HEK293 (cell line): ENCODE results near the gene CXCL5.

Experiments
- CTCF ChIA-PET: fragments of 350-600 bp; formaldehyde crosslinking; extraction: SDS; loops from one replicate; lab custom pipeline; 2021; ENCODE audit warnings: antibody characterized with exemption; lab: Yijun Ruan, JAX
- POLR2A ChIA-PET: fragments of 300-600 bp; formaldehyde crosslinking; extraction: SDS; loops from one replicate; lab custom pipeline; 2020; ENCODE audit warnings: antibody characterized with exemption, inconsistent platforms; lab: Yijun Ruan, JAX
- H3K27ac ChIP-seq: fragments of 200-500 bp; sonication (Bioruptor generic); 2 replicates; pipeline ENCODE4 v1.5.1; 2014; ENCODE audit warnings: low read depth, low read length, control low read depth, inconsistent platforms; ENCODE audit errors: extremely low read depth
- H3K36me3 ChIP-seq, 2 experiments: fragments of 200-500 bp in 1 of 2; sonication (Bioruptor generic) in 1 of 2; 1 replicate in 1 of 2; 2 replicates in 1 of 2; pipeline ENCODE4 v1.5.1; 2014 to 2017; ENCODE audit warnings: inconsistent platforms in 2 of 2, low read length in 2 of 2; ENCODE audit not compliant: control insufficient read depth in 2 of 2, insufficient read depth in 1 of 2
- H3K4me1 ChIP-seq: fragments of 200-500 bp; sonication (Bioruptor generic); 2 replicates; pipeline ENCODE4 v1.5.1; 2014; ENCODE audit warnings: mild to moderate bottlenecking, low read length, inconsistent platforms; ENCODE audit not compliant: control insufficient read depth, insufficient read depth
- H3K4me3 ChIP-seq: 2 replicates; pipeline ENCODE4 v1.5.1; 2011; ENCODE audit warnings: low read depth, mild to moderate bottlenecking, control low read depth, low read length, moderate library complexity
- H3K9me3 ChIP-seq: fragments of 200-500 bp; sonication (Bioruptor generic); 2 replicates; pipeline ENCODE4 v1.5.1; 2014; ENCODE audit warnings: low read depth, low read length, inconsistent platforms; ENCODE audit not compliant: control insufficient read depth, insufficient read depth
- KLF1 ChIP-seq: fragments of 450-650 bp; formaldehyde crosslinking; IDR thresholded peaks from 2 replicates; pipeline ENCODE4 v1.5.1; 2016; ENCODE audit warnings: missing biosample characterization, missing genetic modification characterization
- MZF1 ChIP-seq: fragments of 450-650 bp; formaldehyde crosslinking; IDR thresholded peaks from 2 replicates; pipeline ENCODE4 v1.5.1; 2017; ENCODE audit warnings: missing biosample characterization, missing genetic modification characterization, borderline replicate concordance
- TRIM28 ChIP-seq: IDR thresholded peaks from 2 replicates; pipeline ENCODE4 v1.6.1; 2011; ENCODE audit warnings: low read length, control low read depth, borderline replicate concordance
- WT1 ChIP-seq: fragments of 450-650 bp; formaldehyde crosslinking; IDR thresholded peaks from 2 replicates; pipeline ENCODE4 v1.5.1; 2016; ENCODE audit warnings: missing biosample characterization, missing genetic modification characterization
- ZBTB7A ChIP-seq: fragments of 450-650 bp; formaldehyde crosslinking; IDR thresholded peaks from 2 replicates; pipeline ENCODE4 v1.5.1; 2016; ENCODE audit warnings: low read depth, missing biosample characterization, missing genetic modification characterization
- ZNF133 ChIP-seq: fragments of 450-650 bp; formaldehyde crosslinking; IDR thresholded peaks from 2 replicates; pipeline ENCODE4 v1.5.1; 2016; ENCODE audit warnings: missing biosample characterization, missing genetic modification characterization
- ZNF211 ChIP-seq: fragments of 450-650 bp; formaldehyde crosslinking; IDR thresholded peaks from 2 replicates; pipeline ENCODE4 v1.5.1; 2016; ENCODE audit warnings: low read depth, missing biosample characterization, missing genetic modification characterization
- ZNF324 ChIP-seq: fragments of 450-650 bp; formaldehyde crosslinking; IDR thresholded peaks from 2 replicates; pipeline ENCODE4 v1.5.1; 2016; ENCODE audit warnings: missing biosample characterization, missing genetic modification characterization
- ZNF350 ChIP-seq: fragments of 450-650 bp; formaldehyde crosslinking; IDR thresholded peaks from 2 replicates; pipeline ENCODE4 v1.5.0; 2017; ENCODE audit warnings: missing biosample characterization, mild to moderate bottlenecking, missing genetic modification characterization
- ZNF423 ChIP-seq: fragments of 450-650 bp; formaldehyde crosslinking; IDR thresholded peaks from 2 replicates; pipeline ENCODE4 v1.5.1; 2016; ENCODE audit warnings: missing biosample characterization, missing genetic modification characterization
- ZNF433 ChIP-seq: fragments of 450-650 bp; formaldehyde crosslinking; IDR thresholded peaks from 2 replicates; pipeline ENCODE4 v1.5.1; 2016; ENCODE audit warnings: missing biosample characterization, missing genetic modification characterization, low read depth
- ZNF658 ChIP-seq: fragments of 450-650 bp; formaldehyde crosslinking; IDR thresholded peaks from 2 replicates; pipeline ENCODE4; 2016; ENCODE audit warnings: missing biosample characterization, missing genetic modification characterization
- ZNF837 ChIP-seq: fragments of 450-650 bp; formaldehyde crosslinking; IDR thresholded peaks from 2 replicates; pipeline ENCODE4 v1.5.1; 2016; ENCODE audit warnings: missing biosample characterization, missing genetic modification characterization
- TF ChIP-seq, protein P1 (sequence below): fragments of 450-650 bp; formaldehyde crosslinking; IDR thresholded peaks from 2 replicates; pipeline ENCODE4 v1.5.1; 2017; ENCODE audit warnings: missing biosample characterization, missing genetic modification characterization
- TF ChIP-seq, protein P2 (sequence below): fragments of 450-650 bp; formaldehyde crosslinking; IDR thresholded peaks from 2 replicates; pipeline ENCODE4 v1.5.1; 2016; ENCODE audit warnings: missing biosample characterization, missing genetic modification characterization
- TF ChIP-seq, protein P3 (sequence below): fragments of 450-650 bp; formaldehyde crosslinking; conservative IDR thresholded peaks from 2 replicates; pipeline ENCODE4 v1.5.1; 2016; ENCODE audit warnings: low read depth, missing biosample characterization, missing genetic modification characterization

CXCL5 gene

DNA sequence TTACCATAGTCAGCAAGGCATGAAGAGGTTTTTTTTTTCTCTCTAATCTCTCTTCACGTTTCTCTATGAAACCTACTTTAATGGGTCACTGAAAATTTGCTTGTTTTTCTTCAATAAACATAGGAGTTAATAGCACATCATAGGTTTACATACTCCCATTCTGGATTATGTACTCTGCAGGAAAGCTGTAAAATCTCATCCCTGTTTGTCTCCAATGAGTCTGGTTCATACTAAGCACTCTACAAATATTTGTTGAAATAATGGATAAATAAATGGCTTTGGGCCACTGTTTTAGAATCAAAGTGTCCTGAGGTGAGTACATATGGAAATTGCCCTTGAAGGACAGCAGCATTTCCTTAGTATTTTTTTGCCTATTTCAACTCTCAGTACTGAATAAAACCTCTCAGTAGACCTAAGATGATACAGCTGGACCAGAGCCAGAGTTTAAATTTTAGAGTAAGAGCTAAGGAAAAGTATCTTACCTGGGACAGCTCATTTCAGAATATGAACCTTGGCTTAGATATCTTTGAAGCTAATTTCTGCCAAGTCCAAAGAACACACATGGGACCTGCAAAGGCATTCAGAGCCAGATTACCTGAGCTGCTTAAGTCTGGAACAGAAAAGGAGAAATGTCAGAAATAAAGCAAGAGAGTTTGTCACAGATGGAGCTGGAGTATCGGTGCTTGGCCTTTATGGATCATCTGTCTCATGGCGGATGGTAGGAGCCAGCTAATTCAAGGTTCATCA lies 51.1 kb downstream of the CXCL5 start:
- CTCF ChIA-PET: interaction anchor here (0.7 to 1.5 kb wide), 2 partner anchors 284 to 286 kb away, joined by 4 to 6 read pairs; no protein-coding TSS in a partner anchor
- TF ChIP-seq WT1 (tag by site-specific recombination) (peak; percentile 83), ZNF211 (tag by site-specific recombination) (no peak), ZNF324 (tag by site-specific recombination) (no peak)
- TF ChIP-seq, protein P1, sequence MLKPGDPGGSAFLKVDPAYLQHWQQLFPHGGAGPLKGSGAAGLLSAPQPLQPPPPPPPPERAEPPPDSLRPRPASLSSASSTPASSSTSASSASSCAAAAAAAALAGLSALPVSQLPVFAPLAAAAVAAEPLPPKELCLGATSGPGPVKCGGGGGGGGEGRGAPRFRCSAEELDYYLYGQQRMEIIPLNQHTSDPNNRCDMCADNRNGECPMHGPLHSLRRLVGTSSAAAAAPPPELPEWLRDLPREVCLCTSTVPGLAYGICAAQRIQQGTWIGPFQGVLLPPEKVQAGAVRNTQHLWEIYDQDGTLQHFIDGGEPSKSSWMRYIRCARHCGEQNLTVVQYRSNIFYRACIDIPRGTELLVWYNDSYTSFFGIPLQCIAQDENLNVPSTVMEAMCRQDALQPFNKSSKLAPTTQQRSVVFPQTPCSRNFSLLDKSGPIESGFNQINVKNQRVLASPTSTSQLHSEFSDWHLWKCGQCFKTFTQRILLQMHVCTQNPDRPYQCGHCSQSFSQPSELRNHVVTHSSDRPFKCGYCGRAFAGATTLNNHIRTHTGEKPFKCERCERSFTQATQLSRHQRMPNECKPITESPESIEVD (tag by site-specific recombination): peak; percentile 49
- POLR2A ChIA-PET: no interaction called here
- no peaks in the 10 kb centered on the region for H3K36me3 ChIP-seq
- no peak overlapping the region for H3K27ac ChIP-seq
- H3K4me3 ChIP-seq: no peak overlapping the region
- H3K9me3 ChIP-seq: no peaks in the 10 kb centered on the region
- peaks cover 2% of the 10 kb centered on the region; the same call in 1 of the 2 replicates for H3K4me1 ChIP-seq

DNA sequence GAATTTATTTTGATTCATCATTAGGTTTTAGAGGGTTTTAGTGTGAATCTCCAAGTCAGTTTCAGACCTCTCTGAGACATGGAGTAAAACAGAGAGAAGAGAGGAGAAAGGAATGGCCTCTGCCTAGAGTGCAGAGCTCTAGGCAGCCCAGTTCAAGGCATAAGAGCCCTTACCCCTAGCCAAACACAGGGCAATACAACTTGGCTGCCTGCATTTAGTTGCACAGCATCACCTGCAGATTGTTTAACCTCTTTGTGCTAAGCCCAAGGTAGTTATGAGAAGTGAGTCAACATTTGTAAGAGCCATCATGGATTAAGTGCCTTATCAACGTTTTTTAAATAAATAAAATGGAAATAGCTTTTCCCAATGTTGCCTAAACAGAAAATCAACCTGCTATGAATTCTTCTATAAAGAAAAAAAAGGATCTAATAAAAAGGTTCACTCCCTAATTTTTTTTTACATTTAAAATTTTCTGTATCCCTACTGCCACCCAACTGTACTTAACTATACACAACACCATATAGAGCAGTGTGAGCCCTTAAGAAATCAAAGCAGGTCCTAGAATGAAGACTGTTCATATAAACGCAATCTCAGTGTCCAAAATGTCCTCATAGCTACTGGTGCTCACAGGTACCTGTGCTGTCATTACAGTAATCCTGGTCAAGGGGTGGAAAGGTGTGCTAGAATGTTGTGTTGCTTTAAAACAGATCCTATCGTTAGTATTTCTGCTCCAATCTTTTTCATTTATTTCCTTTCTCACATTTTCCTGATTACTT lies 52.6 kb downstream of the CXCL5 start:
- CTCF ChIA-PET: interaction anchor here (0.7 to 1.7 kb wide), 2 partner anchors 19 to 508 kb away, joined by 3 to 6 read pairs; no protein-coding TSS in a partner anchor
- POLR2A ChIA-PET: no interaction called here
- TF ChIP-seq ZNF837 (tag by site-specific recombination) (no peak), ZBTB7A (tag by site-specific recombination) (no peak), ZNF423 (no peak), KLF1 (tag by site-specific recombination) (no peak), ZNF350 (no peak), ZNF133 (tag by site-specific recombination) (no peak), ZNF433 (tag by site-specific recombination) (no peak), MZF1 (tag by site-specific recombination) (no peak), ZNF658 (no peak), TRIM28 (no peak)
- TF ChIP-seq, protein P2, sequence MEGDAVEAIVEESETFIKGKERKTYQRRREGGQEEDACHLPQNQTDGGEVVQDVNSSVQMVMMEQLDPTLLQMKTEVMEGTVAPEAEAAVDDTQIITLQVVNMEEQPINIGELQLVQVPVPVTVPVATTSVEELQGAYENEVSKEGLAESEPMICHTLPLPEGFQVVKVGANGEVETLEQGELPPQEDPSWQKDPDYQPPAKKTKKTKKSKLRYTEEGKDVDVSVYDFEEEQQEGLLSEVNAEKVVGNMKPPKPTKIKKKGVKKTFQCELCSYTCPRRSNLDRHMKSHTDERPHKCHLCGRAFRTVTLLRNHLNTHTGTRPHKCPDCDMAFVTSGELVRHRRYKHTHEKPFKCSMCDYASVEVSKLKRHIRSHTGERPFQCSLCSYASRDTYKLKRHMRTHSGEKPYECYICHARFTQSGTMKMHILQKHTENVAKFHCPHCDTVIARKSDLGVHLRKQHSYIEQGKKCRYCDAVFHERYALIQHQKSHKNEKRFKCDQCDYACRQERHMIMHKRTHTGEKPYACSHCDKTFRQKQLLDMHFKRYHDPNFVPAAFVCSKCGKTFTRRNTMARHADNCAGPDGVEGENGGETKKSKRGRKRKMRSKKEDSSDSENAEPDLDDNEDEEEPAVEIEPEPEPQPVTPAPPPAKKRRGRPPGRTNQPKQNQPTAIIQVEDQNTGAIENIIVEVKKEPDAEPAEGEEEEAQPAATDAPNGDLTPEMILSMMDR (tag by site-specific recombination): no peak
- TF ChIP-seq, protein P3, sequence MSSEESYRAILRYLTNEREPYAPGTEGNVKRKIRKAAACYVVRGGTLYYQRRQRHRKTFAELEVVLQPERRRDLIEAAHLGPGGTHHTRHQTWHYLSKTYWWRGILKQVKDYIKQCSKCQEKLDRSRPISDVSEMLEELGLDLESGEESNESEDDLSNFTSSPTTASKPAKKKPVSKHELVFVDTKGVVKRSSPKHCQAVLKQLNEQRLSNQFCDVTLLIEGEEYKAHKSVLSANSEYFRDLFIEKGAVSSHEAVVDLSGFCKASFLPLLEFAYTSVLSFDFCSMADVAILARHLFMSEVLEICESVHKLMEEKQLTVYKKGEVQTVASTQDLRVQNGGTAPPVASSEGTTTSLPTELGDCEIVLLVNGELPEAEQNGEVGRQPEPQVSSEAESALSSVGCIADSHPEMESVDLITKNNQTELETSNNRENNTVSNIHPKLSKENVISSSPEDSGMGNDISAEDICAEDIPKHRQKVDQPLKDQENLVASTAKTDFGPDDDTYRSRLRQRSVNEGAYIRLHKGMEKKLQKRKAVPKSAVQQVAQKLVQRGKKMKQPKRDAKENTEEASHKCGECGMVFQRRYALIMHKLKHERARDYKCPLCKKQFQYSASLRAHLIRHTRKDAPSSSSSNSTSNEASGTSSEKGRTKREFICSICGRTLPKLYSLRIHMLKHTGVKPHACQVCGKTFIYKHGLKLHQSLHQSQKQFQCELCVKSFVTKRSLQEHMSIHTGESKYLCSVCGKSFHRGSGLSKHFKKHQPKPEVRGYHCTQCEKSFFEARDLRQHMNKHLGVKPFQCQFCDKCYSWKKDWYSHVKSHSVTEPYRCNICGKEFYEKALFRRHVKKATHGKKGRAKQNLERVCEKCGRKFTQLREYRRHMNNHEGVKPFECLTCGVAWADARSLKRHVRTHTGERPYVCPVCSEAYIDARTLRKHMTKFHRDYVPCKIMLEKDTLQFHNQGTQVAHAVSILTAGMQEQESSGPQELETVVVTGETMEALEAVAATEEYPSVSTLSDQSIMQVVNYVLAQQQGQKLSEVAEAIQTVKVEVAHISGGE (tag by site-specific recombination): no peak
- Histone ChIP-seq H3K4me3 (no peak overlapping the region), H3K36me3 (no peaks in the 10 kb centered on the region), H3K9me3 (no peaks in the 10 kb centered on the region), H3K27ac (no peak overlapping the region), H3K4me1 (peaks cover 2% of the 10 kb centered on the region; the same call in 1 of the 2 replicates)
